Fibroblast of villous mesenchyme (primary cell): ENCODE measurements around the gene SCART1. TPM values are rescaled to one million over a fixed set of nuclear protein-coding genes. Genes with fewer than 3 reads are reported as not detected.
"Not testable (repeated sequence)": the region's sequence is repeated elsewhere in the genome, so short reads cannot be mapped to it uniquely, and the experiment has no call there.

ENCODE experiments used
- DNase-seq: peaks from one replicate; pipeline ENCODE4 v3.0.0-alpha.2; 2010; ENCODE audit warnings: low read depth
- H3K4me3 ChIP-seq: 2 replicates; pipeline ENCODE4 v1.5.1; 2011; ENCODE audit warnings: low read depth, mild to moderate bottlenecking, low read length
- total RNA-seq: library from RNA; depleted of rRNA; stranded (reverse); fragments of >200 nt; gene quantifications from 2 replicates; pipeline ENCODE4 v1.2.3, GENCODE V29; 2012
- TF ChIP-seq, protein P1 (sequence below): IDR thresholded peaks from 2 replicates; pipeline ENCODE4 v1.5.1; 2012; ENCODE audit warnings: low read depth, mild to moderate bottlenecking, low read length; ENCODE audit not compliant: insufficient read depth

The SCART1 gene
- total RNA-seq, 1 donor = 2.6 TPM

DNA sequence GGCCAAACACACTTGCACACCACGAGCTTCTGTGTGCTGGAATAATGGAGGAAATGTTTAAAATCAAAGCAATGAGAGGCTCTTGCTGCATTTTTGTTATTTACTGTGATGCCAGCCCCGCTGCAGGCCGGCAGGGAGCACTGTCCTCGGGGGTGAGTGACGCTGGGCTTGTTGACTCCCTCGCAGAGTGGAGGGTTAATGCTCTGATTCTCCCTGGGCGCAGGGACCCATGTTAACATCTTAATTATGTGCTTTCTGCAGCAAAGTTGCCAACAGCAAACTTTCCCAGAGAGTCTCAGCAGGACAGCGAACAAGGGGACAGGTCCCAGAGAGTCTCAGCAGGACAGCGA, 22.9 kb downstream of the SCART1 start:
- DNase-seq = no peak
- TF ChIP-seq, protein P1, sequence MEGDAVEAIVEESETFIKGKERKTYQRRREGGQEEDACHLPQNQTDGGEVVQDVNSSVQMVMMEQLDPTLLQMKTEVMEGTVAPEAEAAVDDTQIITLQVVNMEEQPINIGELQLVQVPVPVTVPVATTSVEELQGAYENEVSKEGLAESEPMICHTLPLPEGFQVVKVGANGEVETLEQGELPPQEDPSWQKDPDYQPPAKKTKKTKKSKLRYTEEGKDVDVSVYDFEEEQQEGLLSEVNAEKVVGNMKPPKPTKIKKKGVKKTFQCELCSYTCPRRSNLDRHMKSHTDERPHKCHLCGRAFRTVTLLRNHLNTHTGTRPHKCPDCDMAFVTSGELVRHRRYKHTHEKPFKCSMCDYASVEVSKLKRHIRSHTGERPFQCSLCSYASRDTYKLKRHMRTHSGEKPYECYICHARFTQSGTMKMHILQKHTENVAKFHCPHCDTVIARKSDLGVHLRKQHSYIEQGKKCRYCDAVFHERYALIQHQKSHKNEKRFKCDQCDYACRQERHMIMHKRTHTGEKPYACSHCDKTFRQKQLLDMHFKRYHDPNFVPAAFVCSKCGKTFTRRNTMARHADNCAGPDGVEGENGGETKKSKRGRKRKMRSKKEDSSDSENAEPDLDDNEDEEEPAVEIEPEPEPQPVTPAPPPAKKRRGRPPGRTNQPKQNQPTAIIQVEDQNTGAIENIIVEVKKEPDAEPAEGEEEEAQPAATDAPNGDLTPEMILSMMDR = no peak
- no peak overlapping the region for H3K4me3 ChIP-seq

DNA sequence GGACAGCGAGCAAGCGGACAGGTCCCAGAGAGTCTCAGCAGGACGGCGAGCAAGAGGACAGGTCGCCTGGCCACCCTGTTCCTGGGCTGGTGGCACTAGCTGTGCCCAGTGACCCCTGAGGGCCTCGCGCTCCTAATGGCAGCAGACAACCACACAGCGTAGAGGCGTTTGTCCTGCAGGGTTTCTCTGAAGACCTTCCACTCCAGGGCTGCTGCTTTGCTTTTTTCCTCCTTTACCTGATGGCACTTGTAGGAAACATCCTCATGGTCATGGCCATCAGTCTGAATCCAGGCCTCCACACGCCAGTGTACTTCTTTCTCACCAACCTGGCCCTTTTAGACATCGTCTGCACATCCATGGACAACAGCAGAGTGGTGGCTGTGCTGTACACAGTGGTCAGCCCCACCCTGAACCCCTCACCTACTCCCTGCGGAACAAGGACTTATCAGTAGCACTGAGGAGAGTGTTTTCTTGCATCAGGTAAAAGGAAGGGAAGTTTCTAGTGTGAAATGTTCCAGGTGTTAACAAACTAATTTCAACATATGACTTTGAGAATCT, 27.4 kb downstream of the SCART1 start:
- TF ChIP-seq, protein P1 = no peak
- DNase-seq = no peak
- H3K4me3 ChIP-seq = no peak overlapping the region

DNA sequence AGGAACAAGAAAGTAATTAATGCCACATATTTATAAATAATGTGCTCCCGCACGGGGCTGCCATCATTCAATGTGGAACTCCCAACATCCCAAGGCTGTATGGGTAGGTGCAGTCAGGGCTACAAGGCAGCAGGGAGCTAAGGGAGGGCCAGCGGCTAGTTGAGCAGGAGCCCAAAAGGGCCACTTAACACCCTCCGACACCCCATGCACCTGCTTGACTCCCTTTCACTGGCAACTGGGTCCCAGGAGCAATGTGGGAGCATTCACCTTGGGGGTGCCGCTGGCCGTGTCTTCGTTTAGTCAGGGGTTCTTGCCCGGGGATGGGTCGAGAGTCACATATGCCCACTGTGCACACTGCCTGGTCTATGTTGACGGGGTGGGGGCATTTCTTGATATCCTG, 27.9 kb downstream of the SCART1 start:
- DNase-seq = no peak
- TF ChIP-seq, protein P1 = no peak
- no peak overlapping the region for H3K4me3 ChIP-seq

DNA sequence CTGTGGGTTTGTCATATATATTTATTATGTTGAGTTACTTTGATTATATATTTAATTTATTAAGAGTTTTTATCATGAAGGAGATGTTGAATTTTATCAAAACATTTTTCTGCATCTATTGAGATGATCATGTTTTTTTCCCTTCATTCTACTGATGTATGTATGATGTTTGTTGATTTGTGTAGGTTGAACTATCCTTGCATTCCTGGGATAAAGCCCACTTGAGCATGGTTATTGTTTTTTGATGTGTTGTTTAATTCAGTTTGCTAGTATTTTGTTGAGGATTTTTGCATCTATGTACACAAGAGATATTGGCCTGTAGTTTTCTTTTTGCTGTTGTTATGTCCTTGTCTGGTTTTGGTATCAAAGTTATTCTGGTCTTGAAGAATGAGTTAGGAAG, 31.1 kb downstream of the SCART1 start:
- H3K4me3 ChIP-seq = no peak overlapping the region
- TF ChIP-seq, protein P1 = no peak
- DNase-seq = no peak

DNA sequence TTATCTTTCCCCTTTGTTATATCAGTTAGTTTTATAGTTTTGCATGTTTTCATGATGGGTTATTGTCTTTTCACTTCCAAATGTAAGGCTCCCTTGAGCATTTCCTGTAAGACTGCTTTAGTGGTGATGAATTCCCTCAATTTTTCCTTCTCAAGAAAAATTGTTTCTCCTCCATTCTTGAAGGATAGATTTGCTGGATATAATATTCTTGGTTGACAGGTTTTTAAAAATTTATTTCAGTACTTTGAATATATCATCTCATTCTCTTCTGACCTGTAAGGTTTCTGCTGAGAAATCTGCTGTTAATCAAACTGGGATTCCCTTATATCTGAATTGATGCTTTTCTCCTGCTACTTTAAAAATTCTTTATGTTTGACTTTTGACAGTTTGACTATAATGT, 33.3 kb downstream of the SCART1 start:
- no peak for DNase-seq
- TF ChIP-seq, protein P1 = no peak
- no peak overlapping the region for H3K4me3 ChIP-seq

DNA sequence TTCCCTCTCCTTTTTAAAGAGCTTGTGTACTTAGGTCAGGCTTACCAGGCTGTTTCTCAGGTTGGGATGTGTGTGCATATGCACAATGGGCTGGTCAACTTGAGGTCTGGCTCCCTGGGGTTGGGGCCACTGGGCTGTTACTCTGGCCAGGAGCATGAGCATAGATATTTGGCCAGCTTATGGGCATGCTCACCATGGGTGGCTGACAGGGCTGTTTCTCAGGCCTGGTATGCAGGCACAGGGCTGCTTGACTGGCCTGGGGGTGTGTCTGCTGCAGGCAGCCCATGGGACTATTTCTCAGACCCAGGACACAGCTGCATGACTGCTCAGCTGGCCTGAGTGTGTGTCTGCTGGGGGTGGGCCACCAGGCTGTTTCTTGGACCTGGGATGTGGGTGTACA, 34.6 kb downstream of the SCART1 start:
- no peak for DNase-seq
- TF ChIP-seq, protein P1 = no peak

DNA sequence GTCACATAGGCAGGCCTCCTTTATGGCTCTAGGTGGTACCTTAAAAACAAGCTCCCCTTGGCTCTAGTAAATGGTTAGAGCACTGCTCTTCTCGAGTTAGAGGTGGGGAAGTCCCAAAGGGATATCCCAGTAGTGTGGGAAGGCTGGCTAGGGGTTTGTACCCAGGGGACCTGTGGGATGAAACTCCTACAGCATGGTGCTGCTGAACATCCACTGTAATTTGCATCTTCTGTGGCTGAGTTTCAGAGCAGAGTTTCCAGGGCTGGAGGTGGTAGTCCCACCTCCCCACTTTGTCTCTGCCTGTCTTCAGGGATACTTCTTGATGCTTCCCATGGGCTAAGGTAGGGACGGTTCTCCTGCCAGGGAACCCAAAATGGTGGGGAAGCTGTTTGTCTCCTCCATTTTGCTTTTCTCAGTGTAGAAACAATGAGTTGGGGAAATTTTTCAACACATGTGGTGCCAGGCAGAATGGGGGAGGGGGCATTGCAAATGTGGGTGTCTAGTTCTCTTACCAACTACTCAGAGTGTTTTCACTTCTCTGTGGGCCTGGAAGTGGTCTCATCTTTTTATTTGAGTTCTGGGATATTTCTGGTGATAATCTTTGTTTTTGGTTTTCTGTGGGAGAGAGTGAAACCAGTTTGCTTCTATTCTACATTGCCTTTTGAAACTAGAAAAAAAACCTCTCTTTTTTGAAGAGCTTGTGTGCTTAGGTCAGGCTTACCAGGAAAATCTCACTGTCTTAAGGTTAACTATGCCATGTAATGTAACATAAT, 36.3 kb downstream of the SCART1 start:
- H3K4me3 ChIP-seq = no peak overlapping the region
- TF ChIP-seq, protein P1 = no peak
- DNase-seq = no peak

More for the DNA sequence above, 34.6 kb downstream of the SCART1 start:
- H3K4me3 ChIP-seq = no peak overlapping the region

DNA sequence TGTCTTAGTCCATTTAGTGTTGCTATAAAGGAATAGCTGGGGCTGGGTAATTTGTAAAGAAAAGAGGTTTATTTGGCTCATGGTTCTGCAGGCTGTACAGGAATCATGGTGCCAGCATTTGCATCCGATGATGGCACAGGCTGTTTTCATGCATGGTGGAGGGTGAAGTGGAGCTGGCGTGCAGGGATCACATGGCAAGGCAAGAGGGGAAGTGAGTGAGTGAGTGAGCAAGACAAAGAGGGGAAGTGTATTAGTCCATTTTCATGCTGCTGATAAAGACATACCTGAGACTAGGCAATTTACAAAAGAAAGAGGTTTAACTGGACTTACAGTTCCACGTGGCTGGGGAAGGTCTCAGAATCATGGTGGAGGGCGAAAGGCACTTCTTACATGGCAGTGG, 39.8 kb downstream of the SCART1 start:
- not testable (repeated sequence) for H3K4me3 ChIP-seq, DNase-seq
